SU-DHL-6 (cell line): ENCODE data around the gene TRIM24.

Experiments used
- CTCF ChIP-seq: fragments of 200-600 bp; sonication (generic); IDR thresholded peaks from one replicate; pipeline ENCODE4 v1.5.1; 2017; ENCODE audit warnings: antibody characterized with exemption, mild to moderate bottlenecking, low read length, moderate library complexity; ENCODE audit not compliant: insufficient read depth, poor library complexity, severe bottlenecking
- EZH2phosphoT487 ChIP-seq: fragments of 200-600 bp; sonication (generic), shearing (Covaris generic); conservative IDR thresholded peaks from 2 replicates; pipeline ENCODE4 v1.6.1; 2018; ENCODE audit warnings: mild to moderate bottlenecking, antibody characterized with exemption, low read length, moderate library complexity, mixed read lengths

GRCh38 chr7:138569418-138569817 lies 109.4 kb downstream of the TRIM24 start:
- no peak for TF ChIP-seq CTCF
- TF ChIP-seq EZH2phosphoT487: no peak
